HepG2 (cell line): Measurements from ENCODE around the gene SH2D7. TPM values are rescaled to one million over a fixed set of nuclear protein-coding genes. Genes with fewer than 3 reads are reported as not detected.
A peak's percentile ranks its signal among the peaks of the same experiment; 100 is the strongest.

Experiments used
- ELF3 ChIP-seq: IDR thresholded peaks from 2 replicates; pipeline ENCODE4 v1.6.1; 2016; ENCODE audit warnings: missing genetic modification reagents, missing compliant biosample characterization
- FOXA1 ChIP-seq, 2 experiments: fragments of 450-650 bp in 1 of 2; sonication (generic) in 1 of 2; formaldehyde crosslinking in 1 of 2; IDR thresholded peaks; 2 replicates each; pipeline versions ENCODE4 v1.4.0 to v1.6.1; 2016 to 2020; ENCODE audit warnings: missing genetic modification reagents in 1 of 2
- FOXA3 ChIP-seq: IDR thresholded peaks from 2 replicates; pipeline ENCODE4 v1.6.1; 2016; ENCODE audit warnings: missing genetic modification reagents, missing compliant biosample characterization
- HIVEP1 ChIP-seq: sonication (generic); formaldehyde crosslinking; IDR thresholded peaks from 2 replicates; pipeline ENCODE4 v1.4.0; 2020; ENCODE audit warnings: mild to moderate bottlenecking, missing genetic modification reagents
- HNRNPL ChIP-seq: fragments of 200-400 bp; formaldehyde crosslinking; IDR thresholded peaks from 2 replicates; pipeline ENCODE4 v1.6.1; 2017; ENCODE audit warnings: mild to moderate bottlenecking, low read depth, low read length
- KLF16 ChIP-seq, 2 experiments: sonication (generic) in 1 of 2; formaldehyde crosslinking in 1 of 2; IDR thresholded peaks; 2 replicates each; pipeline versions ENCODE4 v1.6.1 to v1.8.0; 2016 to 2023; ENCODE audit warnings: missing genetic modification reagents in 2 of 2, missing compliant biosample characterization in 1 of 2
- NR2F2 ChIP-seq: IDR thresholded peaks from 2 replicates; pipeline ENCODE4 v1.6.1; 2012; ENCODE audit warnings: low read depth, inconsistent platforms, borderline replicate concordance
- RARA ChIP-seq: IDR thresholded peaks from 2 replicates; pipeline ENCODE4 v1.6.1; 2016; ENCODE audit warnings: missing genetic modification reagents, missing compliant biosample characterization
- SOX5 ChIP-seq: IDR thresholded peaks from 2 replicates; pipeline ENCODE4 v1.6.1; 2016; ENCODE audit warnings: borderline replicate concordance
- SP5 ChIP-seq: IDR thresholded peaks from 2 replicates; pipeline ENCODE4 v1.6.1; 2016; ENCODE audit warnings: low read depth, borderline replicate concordance
- TBX3 ChIP-seq: fragments of 450-650 bp; IDR thresholded peaks from 2 replicates; pipeline ENCODE4 v1.6.1; 2017; ENCODE audit warnings: antibody characterized with exemption, mild to moderate bottlenecking, inconsistent platforms, borderline replicate concordance
- TCF7 ChIP-seq: sonication (generic); IDR thresholded peaks from 2 replicates; pipeline ENCODE4 v1.6.1; 2016; ENCODE audit warnings: antibody characterized with exemption, low read depth
- TEAD3 ChIP-seq: optimal IDR thresholded peaks from 2 replicates; pipeline ENCODE3; 2016; ENCODE audit warnings: borderline replicate concordance
- ZFP37 ChIP-seq: sonication (generic); formaldehyde crosslinking; IDR thresholded peaks from 2 replicates; pipeline ENCODE4 v1.4.0; 2020; ENCODE audit warnings: missing genetic modification reagents, borderline replicate concordance
- polyA plus RNA-seq, 8 experiments: library from polyadenylated mRNA; depleted of rRNA in 3 of 8; stranded (reverse) in 7 of 8; unstranded in 1 of 8; fragments of >200 nt; fragmentation: Illumina TruSeq in 4 of 8; extraction: Trizol in 4 of 8; gene quantifications; 2 replicates each; pipeline versions ENCODE4 v1.2.1 to v1.2.3, GENCODE V29; 2011 to 2016; ENCODE audit warnings: low read depth in 4 of 8, missing spikeins in 1 of 8, mixed read lengths in 1 of 8; ENCODE audit not compliant: insufficient read depth in 1 of 8
- total RNA-seq, 5 experiments: library from RNA; depleted of rRNA; stranded (reverse); fragments of >200 nt; fragmentation: Illumina TruSeq; extraction: Trizol; gene quantifications; 2 replicates each; pipeline ENCODE4 v1.2.3, GENCODE V29; 2016; ENCODE audit warnings: low read depth in 1 of 5
- TF ChIP-seq, protein P1 (sequence below): sonication (generic); formaldehyde crosslinking; IDR thresholded peaks from 2 replicates; pipeline ENCODE4 v1.9.0; 2021; ENCODE audit warnings: missing genetic modification reagents, borderline replicate concordance
- TF ChIP-seq, protein P2 (sequence below): sonication (generic); IDR thresholded peaks from 2 replicates; pipeline ENCODE4 v1.6.1; 2016; ENCODE audit warnings: low read depth, borderline replicate concordance
- TF ChIP-seq, protein P3 (sequence below): sonication (generic); formaldehyde crosslinking; IDR thresholded peaks from 2 replicates; pipeline ENCODE4 v1.4.0; 2020; ENCODE audit warnings: mild to moderate bottlenecking, missing genetic modification reagents, borderline replicate concordance
- TF ChIP-seq, protein P4 (sequence below): IDR thresholded peaks from 2 replicates; pipeline ENCODE4 v1.4.0; 2020; ENCODE audit warnings: mild to moderate bottlenecking, missing genetic modification reagents

The SH2D7 gene
- total and polyA plus RNA-seq, 2 of the 13 experiments (the other 11 are each of a cell fraction or from before 2014, with no cell fraction given), result not detected

DNA sequence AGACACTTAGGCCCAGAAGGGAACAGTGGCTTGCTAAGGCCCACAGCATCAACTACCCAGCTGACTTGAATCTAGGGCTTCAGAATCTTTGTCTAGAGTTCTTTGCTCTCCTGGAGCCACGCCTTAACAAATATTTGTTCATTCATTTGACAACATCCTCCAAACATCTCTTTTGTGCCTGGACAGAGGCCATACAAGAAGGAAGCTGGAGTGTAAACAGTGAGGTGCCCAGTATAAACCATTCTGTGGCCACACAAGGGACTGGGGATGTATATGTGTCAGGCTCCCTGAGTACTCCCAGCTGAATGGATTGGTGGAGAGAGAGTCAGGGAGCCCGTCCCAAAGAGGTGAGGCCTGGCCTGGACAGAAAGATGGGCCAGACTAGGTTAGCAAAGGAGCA, 35.5 kb downstream of the SH2D7 start (continued):
- TF ChIP-seq RARA (0 out of 2 replicates have a peak, but pooled peaks have one; percentile 54), FOXA3 (CRISPR knock-in tag) (peak; percentile 82), ELF3 (CRISPR knock-in tag) (0 out of 2 replicates have a peak, but pooled peaks have one; percentile 38), SP5 (CRISPR knock-in tag) (peak; percentile 76), TCF7 (peak; percentile 30; the same call in 1 of the 2 replicates), NR2F2 (0 out of 2 replicates have a peak, but pooled peaks have one; percentile 28), KLF16 (CRISPR knock-in tag; IDR thresholded peaks at IDR 0.05) (0 out of 4 replicates have a peak, but pooled peaks of 1 of the 2 experiments have one; percentile 38), TBX3 (peak; percentile 22; the same call in 1 of the 2 replicates), FOXA1 (IDR thresholded peaks at IDR 0.05) (no peak), FOXA1 (CRISPR knock-in tag; IDR thresholded peaks at IDR 0.05) (peak; percentile 74), TEAD3 (CRISPR knock-in tag) (peak; percentile 36), ZFP37 (no peak), SOX5 (CRISPR knock-in tag) (peak; percentile 90), HIVEP1 (no peak), HNRNPL (no peak)
- TF ChIP-seq, protein P1, sequence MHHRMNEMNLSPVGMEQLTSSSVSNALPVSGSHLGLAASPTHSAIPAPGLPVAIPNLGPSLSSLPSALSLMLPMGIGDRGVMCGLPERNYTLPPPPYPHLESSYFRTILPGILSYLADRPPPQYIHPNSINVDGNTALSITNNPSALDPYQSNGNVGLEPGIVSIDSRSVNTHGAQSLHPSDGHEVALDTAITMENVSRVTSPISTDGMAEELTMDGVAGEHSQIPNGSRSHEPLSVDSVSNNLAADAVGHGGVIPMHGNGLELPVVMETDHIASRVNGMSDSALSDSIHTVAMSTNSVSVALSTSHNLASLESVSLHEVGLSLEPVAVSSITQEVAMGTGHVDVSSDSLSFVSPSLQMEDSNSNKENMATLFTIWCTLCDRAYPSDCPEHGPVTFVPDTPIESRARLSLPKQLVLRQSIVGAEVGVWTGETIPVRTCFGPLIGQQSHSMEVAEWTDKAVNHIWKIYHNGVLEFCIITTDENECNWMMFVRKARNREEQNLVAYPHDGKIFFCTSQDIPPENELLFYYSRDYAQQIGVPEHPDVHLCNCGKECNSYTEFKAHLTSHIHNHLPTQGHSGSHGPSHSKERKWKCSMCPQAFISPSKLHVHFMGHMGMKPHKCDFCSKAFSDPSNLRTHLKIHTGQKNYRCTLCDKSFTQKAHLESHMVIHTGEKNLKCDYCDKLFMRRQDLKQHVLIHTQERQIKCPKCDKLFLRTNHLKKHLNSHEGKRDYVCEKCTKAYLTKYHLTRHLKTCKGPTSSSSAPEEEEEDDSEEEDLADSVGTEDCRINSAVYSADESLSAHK (CRISPR knock-in tag), result no peak
- TF ChIP-seq, protein P2, sequence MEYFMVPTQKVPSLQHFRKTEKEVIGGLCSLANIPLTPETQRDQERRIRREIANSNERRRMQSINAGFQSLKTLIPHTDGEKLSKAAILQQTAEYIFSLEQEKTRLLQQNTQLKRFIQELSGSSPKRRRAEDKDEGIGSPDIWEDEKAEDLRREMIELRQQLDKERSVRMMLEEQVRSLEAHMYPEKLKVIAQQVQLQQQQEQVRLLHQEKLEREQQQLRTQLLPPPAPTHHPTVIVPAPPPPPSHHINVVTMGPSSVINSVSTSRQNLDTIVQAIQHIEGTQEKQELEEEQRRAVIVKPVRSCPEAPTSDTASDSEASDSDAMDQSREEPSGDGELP, result peak; percentile 38; the same call in 1 of the 2 replicates
- TF ChIP-seq, protein P3, sequence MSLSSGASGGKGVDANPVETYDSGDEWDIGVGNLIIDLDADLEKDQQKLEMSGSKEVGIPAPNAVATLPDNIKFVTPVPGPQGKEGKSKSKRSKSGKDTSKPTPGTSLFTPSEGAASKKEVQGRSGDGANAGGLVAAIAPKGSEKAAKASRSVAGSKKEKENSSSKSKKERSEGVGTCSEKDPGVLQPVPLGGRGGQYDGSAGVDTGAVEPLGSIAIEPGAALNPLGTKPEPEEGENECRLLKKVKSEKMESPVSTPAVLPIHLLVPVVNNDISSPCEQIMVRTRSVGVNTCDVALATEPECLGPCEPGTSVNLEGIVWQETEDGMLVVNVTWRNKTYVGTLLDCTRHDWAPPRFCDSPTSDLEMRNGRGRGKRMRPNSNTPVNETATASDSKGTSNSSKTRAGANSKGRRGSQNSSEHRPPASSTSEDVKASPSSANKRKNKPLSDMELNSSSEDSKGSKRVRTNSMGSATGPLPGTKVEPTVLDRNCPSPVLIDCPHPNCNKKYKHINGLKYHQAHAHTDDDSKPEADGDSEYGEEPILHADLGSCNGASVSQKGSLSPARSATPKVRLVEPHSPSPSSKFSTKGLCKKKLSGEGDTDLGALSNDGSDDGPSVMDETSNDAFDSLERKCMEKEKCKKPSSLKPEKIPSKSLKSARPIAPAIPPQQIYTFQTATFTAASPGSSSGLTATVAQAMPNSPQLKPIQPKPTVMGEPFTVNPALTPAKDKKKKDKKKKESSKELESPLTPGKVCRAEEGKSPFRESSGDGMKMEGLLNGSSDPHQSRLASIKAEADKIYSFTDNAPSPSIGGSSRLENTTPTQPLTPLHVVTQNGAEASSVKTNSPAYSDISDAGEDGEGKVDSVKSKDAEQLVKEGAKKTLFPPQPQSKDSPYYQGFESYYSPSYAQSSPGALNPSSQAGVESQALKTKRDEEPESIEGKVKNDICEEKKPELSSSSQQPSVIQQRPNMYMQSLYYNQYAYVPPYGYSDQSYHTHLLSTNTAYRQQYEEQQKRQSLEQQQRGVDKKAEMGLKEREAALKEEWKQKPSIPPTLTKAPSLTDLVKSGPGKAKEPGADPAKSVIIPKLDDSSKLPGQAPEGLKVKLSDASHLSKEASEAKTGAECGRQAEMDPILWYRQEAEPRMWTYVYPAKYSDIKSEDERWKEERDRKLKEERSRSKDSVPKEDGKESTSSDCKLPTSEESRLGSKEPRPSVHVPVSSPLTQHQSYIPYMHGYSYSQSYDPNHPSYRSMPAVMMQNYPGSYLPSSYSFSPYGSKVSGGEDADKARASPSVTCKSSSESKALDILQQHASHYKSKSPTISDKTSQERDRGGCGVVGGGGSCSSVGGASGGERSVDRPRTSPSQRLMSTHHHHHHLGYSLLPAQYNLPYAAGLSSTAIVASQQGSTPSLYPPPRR (CRISPR knock-in tag), result peak; percentile 59; the same call in 1 of the 2 replicates
- TF ChIP-seq, protein P4, sequence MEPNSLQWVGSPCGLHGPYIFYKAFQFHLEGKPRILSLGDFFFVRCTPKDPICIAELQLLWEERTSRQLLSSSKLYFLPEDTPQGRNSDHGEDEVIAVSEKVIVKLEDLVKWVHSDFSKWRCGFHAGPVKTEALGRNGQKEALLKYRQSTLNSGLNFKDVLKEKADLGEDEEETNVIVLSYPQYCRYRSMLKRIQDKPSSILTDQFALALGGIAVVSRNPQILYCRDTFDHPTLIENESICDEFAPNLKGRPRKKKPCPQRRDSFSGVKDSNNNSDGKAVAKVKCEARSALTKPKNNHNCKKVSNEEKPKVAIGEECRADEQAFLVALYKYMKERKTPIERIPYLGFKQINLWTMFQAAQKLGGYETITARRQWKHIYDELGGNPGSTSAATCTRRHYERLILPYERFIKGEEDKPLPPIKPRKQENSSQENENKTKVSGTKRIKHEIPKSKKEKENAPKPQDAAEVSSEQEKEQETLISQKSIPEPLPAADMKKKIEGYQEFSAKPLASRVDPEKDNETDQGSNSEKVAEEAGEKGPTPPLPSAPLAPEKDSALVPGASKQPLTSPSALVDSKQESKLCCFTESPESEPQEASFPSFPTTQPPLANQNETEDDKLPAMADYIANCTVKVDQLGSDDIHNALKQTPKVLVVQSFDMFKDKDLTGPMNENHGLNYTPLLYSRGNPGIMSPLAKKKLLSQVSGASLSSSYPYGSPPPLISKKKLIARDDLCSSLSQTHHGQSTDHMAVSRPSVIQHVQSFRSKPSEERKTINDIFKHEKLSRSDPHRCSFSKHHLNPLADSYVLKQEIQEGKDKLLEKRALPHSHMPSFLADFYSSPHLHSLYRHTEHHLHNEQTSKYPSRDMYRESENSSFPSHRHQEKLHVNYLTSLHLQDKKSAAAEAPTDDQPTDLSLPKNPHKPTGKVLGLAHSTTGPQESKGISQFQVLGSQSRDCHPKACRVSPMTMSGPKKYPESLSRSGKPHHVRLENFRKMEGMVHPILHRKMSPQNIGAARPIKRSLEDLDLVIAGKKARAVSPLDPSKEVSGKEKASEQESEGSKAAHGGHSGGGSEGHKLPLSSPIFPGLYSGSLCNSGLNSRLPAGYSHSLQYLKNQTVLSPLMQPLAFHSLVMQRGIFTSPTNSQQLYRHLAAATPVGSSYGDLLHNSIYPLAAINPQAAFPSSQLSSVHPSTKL (CRISPR knock-in tag), result peak; percentile 74
